GF-D8 (cell line): ENCODE measurements around the gene AHDC1.
A peak's percentile ranks its signal among the peaks of the same experiment; 100 is the strongest.
"Not testable (repeated sequence)": the region's sequence is repeated elsewhere in the genome, so short reads cannot be mapped to it uniquely, and the experiment has no call there.

Experiments
- DNase-seq: peaks from one replicate; lab custom pipeline; 2025; lab: John Stamatoyannopoulos, UW

AHDC1 gene

GRCh38 chr1:27566462-27567145, 37.3 kb downstream of the AHDC1 start:
- DNase-seq = no peak

- DNase-seq = no peak
Observed at GRCh38 chr1:27564710-27565649, 39.0 kb downstream of the AHDC1 start.

- peak; percentile 15 for DNase-seq
Observed at GRCh38 chr1:27563591-27564471, 40.1 kb downstream of the AHDC1 start.

GRCh38 chr1:27563341-27563590, 40.7 kb downstream of the AHDC1 start:
- no peak for DNase-seq

GRCh38 chr1:27562534-27563340, 41.2 kb downstream of the AHDC1 start:
- no peak for DNase-seq

GRCh38 chr1:27562021-27562420, 41.9 kb downstream of the AHDC1 start:
- no peak for DNase-seq

- DNase-seq = no peak
Observed at GRCh38 chr1:27561124-27561899, 42.6 kb downstream of the AHDC1 start.

GRCh38 chr1:27560268-27561123, 43.4 kb downstream of the AHDC1 start:
- no peak for DNase-seq

- no peak for DNase-seq
Observed at GRCh38 chr1:27559466-27560030, 44.4 kb downstream of the AHDC1 start.

- no peak for DNase-seq
Observed at GRCh38 chr1:27557596-27558340, 46.2 kb downstream of the AHDC1 start.

GRCh38 chr1:27556781-27557595, 47.0 kb downstream of the AHDC1 start:
- peak; percentile 89 for DNase-seq

GRCh38 chr1:27556435-27556780, 47.5 kb downstream of the AHDC1 start:
- DNase-seq = no peak

GRCh38 chr1:27555700-27556424, 48.1 kb downstream of the AHDC1 start:
- DNase-seq = no peak

- DNase-seq = no peak
Observed at GRCh38 chr1:27554759-27555699, 48.9 kb downstream of the AHDC1 start.

- DNase-seq = no peak
Observed at GRCh38 chr1:27554293-27554692, 49.7 kb downstream of the AHDC1 start.

- DNase-seq = not testable (repeated sequence)
Observed at GRCh38 chr1:27553823-27554222, 50.1 kb downstream of the AHDC1 start.
